GM23248 (cell line): Measurements from ENCODE around the gene F10.

Experiments used
- EZH2 ChIP-seq: fragments of 200-600 bp; sonication (generic); IDR thresholded peaks from 2 replicates; pipeline ENCODE4 v1.6.1; 2018; ENCODE audit warnings: antibody characterized with exemption, mild to moderate bottlenecking; ENCODE audit not compliant: insufficient read depth, poor library complexity, severe bottlenecking
- EZH2phosphoT487 ChIP-seq: fragments of 200-600 bp; sonication (generic); IDR thresholded peaks from 2 replicates; pipeline ENCODE4 v1.6.1; 2018; ENCODE audit warnings: antibody characterized with exemption, moderate library complexity, mild to moderate bottlenecking, low read depth; ENCODE audit not compliant: insufficient read depth

GRCh38 chr13:113179374-113180230 lies 57.0 kb downstream of the F10 start:
- TF ChIP-seq EZH2 (no peak), EZH2phosphoT487 (no peak)
